SK-N-SH treated with all-trans-retinoic acid at 6 μM for 48 hours (cell line): ENCODE results near the gene SURF1.

Experiments used
- CSDC2 ChIP-seq: fragments of 250-450 bp; sonication (Bioruptor Pico); IDR thresholded peaks from 2 replicates; pipeline ENCODE4 v1.5.0; 2020; ENCODE audit warnings: mild to moderate bottlenecking, moderate library complexity
- CSRNP3 ChIP-seq: fragments of 250-450 bp; sonication (Bioruptor Pico); IDR thresholded peaks from 2 replicates; pipeline ENCODE4 v1.5.1; 2021; ENCODE audit warnings: mild to moderate bottlenecking, moderate library complexity
- ESRRG ChIP-seq: fragments of 250-450 bp; sonication (Bioruptor Pico); IDR thresholded peaks from 2 replicates; pipeline ENCODE4 v1.6.1; 2021; ENCODE audit warnings: mild to moderate bottlenecking
- ISL1 ChIP-seq: fragments of 250-450 bp; sonication (Bioruptor Pico); IDR thresholded peaks from 2 replicates; pipeline ENCODE4 v2.1.2; 2022; ENCODE audit warnings: mild to moderate bottlenecking, moderate library complexity
- OSR1 ChIP-seq: fragments of 250-450 bp; sonication (Bioruptor Pico); IDR thresholded peaks from 2 replicates; pipeline ENCODE4 v1.8.0; 2022; ENCODE audit warnings: moderate library complexity, mild to moderate bottlenecking, inconsistent platforms
- PATZ1 ChIP-seq: fragments of 250-450 bp; sonication (Bioruptor Pico); IDR thresholded peaks from 2 replicates; pipeline ENCODE4 v1.8.0; 2020; ENCODE audit warnings: mild to moderate bottlenecking, moderate library complexity, borderline replicate concordance
- RARB ChIP-seq: fragments of 250-450 bp; sonication (Bioruptor Pico); IDR thresholded peaks from 2 replicates; pipeline ENCODE4 v1.8.0; 2021; ENCODE audit warnings: mild to moderate bottlenecking, moderate library complexity
- SNAI2 ChIP-seq: fragments of 250-450 bp; sonication (Bioruptor Pico); IDR thresholded peaks from 2 replicates; pipeline ENCODE4 v1.5.0; 2020; ENCODE audit warnings: mild to moderate bottlenecking, moderate library complexity
- ZC3H10 ChIP-seq: fragments of 250-450 bp; sonication (Bioruptor Pico); IDR thresholded peaks from 2 replicates; pipeline ENCODE4 v1.5.1; 2021; ENCODE audit warnings: mild to moderate bottlenecking, moderate library complexity
- ZFP3 ChIP-seq: fragments of 250-450 bp; sonication (Bioruptor Pico); IDR thresholded peaks from 2 replicates; pipeline ENCODE4 v1.5.0; 2020; ENCODE audit warnings: mild to moderate bottlenecking, moderate library complexity
- ZFP30 ChIP-seq: fragments of 450-650 bp; formaldehyde crosslinking; IDR thresholded peaks from 2 replicates; pipeline ENCODE4 v1.5.0; 2022; ENCODE audit warnings: mild to moderate bottlenecking, moderate library complexity

GRCh38 chr9:133369933-133370332, 13.6 kb upstream of the SURF1 start:
- TF ChIP-seq PATZ1 (CRISPR knock-in tag), result no peak
- TF ChIP-seq OSR1, result no peak
- TF ChIP-seq ZFP3 (CRISPR knock-in tag), result no peak
- no peak for TF ChIP-seq ZFP30
- no peak for TF ChIP-seq ESRRG (CRISPR knock-in tag)
- TF ChIP-seq CSRNP3, result no peak
- TF ChIP-seq ZC3H10, result no peak
- no peak for TF ChIP-seq ISL1 (CRISPR knock-in tag)
- no peak for TF ChIP-seq SNAI2 (CRISPR knock-in tag)
- no peak for TF ChIP-seq RARB (CRISPR knock-in tag)
- no peak for TF ChIP-seq CSDC2 (CRISPR knock-in tag)
